Measurements from ENCODE around the gene ELF1.

- no peak for TF ChIP-seq CTCF (IDR thresholded peaks at IDR 0.05)
- no peak for TF ChIP-seq POLR2A (IDR thresholded peaks at IDR 0.05)
- no peak for TF ChIP-seq EP300 (IDR thresholded peaks at IDR 0.05)
Observed at GRCh38 chr13:41007744-41008128, 11.4 kb downstream of the ELF1 start.

All from ovary (tissue), 3 donors.